ENCODE data around the gene ADM2.

DNA sequence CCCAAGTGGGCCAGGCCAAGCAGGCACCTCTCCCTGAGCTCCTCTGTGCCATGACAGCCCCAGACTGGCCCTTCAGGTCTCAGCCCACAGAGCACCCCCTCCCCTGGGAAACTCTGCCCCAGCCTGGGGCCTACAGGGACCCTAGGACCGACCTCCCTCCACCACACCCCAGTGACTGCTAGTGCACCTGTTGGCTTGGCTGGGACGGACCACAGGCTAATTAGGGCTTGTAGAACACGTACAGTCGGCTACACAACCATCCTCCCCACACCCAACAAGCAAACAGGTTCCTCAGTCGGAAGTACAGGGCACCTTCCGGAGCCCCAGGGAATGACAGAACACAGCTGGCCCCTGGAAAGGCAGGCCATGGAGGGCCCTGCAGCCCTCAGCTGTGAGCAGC, 10.9 kb upstream of the ADM2 start:
- no peak for TF ChIP-seq EZH2 (IDR thresholded peaks at IDR 0.05)
- no peak for TF ChIP-seq POLR2AphosphoS5 (IDR thresholded peaks at IDR 0.05; ENCODE audit: borderline replicate concordance, low read depth, low read length)
- TF ChIP-seq FOXP2 (optimal IDR thresholded peaks at IDR 0.05; ENCODE audit: control extremely low read depth, extremely low read length, insufficient read depth), result no peak

Data from SK-N-MC (cell line).